ENCODE results near the gene AKAP9. TPM values are rescaled to one million over a fixed set of nuclear protein-coding genes. Genes with fewer than 3 reads are reported as not detected.
A peak's percentile ranks its signal among the peaks of the same experiment; 100 is the strongest.
"Not testable (repeated sequence)": the region's sequence is repeated elsewhere in the genome, so short reads cannot be mapped to it uniquely, and the experiment has no call there.

Gene AKAP9
- total RNA-seq, 1 experiment from 2014 or later = 71.3 TPM

- H4K20me1 ChIP-seq (ENCODE audit: insufficient read depth) = peaks cover 24% of the 10 kb centered on the region
- peaks cover 40% of the 10 kb centered on the region for H3K79me2 ChIP-seq (ENCODE audit: low read depth)
- intact Hi-C loops (cut with micrococcal nuclease; ENCODE audit: unreplicated experiment) = no loop called here
- no peaks in the 10 kb centered on the region for H3K9me3 ChIP-seq (ENCODE audit: insufficient read depth, low read depth)
- peak overlapping the region; percentile 86 for H3K4me2 ChIP-seq
- H3K9me2 ChIP-seq (ENCODE audit: insufficient read depth) = no peaks in the 10 kb centered on the region
- peak overlapping the region; percentile 73 for H3K27ac ChIP-seq
- H2AFZ ChIP-seq = peak overlapping the region; percentile 85
- no peaks in the 10 kb centered on the region for H3F3A ChIP-seq (ENCODE audit: insufficient read depth, low read depth)
- DNase-seq = no peak
- BruUV-seq (replicated peaks) = TSS peak; percentile 93
- H3K4me3 ChIP-seq = peak overlapping the region; percentile 65
- ChIA-PET POLR2A (ENCODE audit: unreplicated experiment) (no interaction called here), CTCF (interaction anchor here (0.7 kb wide), 1 partner anchor 38 kb away, joined by 7 read pairs; no protein-coding TSS in a partner anchor)
- H3K36me3 ChIP-seq (ENCODE audit: low read depth) = peaks cover 11% of the 10 kb centered on the region
- TF ChIP-seq CTCF (conservative IDR thresholded peaks at IDR 0.05) (no peak), EZH2 (IDR thresholded peaks at IDR 0.05; ENCODE audit: low read depth) (no peak)
- peaks cover 20% of the 10 kb centered on the region for H3K4me1 ChIP-seq (replicated peaks; ENCODE audit: insufficient read depth)
- no peaks in the 10 kb centered on the region for H3K27me3 ChIP-seq (ENCODE audit: insufficient read depth, low read depth)
Measured at GRCh38 chr7:92135052-92135889, 194.6 kb downstream of the AKAP9 start.

GRCh38 chr7:92137557-92137956, 196.9 kb downstream of the AKAP9 start:
- no TSS peak for BruUV-seq (replicated peaks)
- no peaks in the 10 kb centered on the region for H3F3A ChIP-seq (ENCODE audit: insufficient read depth, low read depth)
- peaks cover 6% of the 10 kb centered on the region; the same call in 1 of the 2 replicates for H4K20me1 ChIP-seq (ENCODE audit: insufficient read depth)
- H3K79me2 ChIP-seq (ENCODE audit: low read depth) = peaks cover 17% of the 10 kb centered on the region
- H3K4me1 ChIP-seq (replicated peaks; ENCODE audit: insufficient read depth) = peaks cover 14% of the 10 kb centered on the region
- intact Hi-C loops (cut with micrococcal nuclease; ENCODE audit: unreplicated experiment) = no loop called here
- H3K9me2 ChIP-seq (ENCODE audit: insufficient read depth) = no peaks in the 10 kb centered on the region
- ChIA-PET CTCF (interaction anchor here (0.6 kb wide), 1 partner anchor 80 kb away, joined by 6 read pairs; no protein-coding TSS in a partner anchor), POLR2A (ENCODE audit: unreplicated experiment) (no interaction called here)
- no peak overlapping the region for H3K4me2 ChIP-seq
- H3K27me3 ChIP-seq (ENCODE audit: insufficient read depth, low read depth) = no peaks in the 10 kb centered on the region
- H3K4me3 ChIP-seq = no peak overlapping the region
- no peak overlapping the region for H3K27ac ChIP-seq
- H3K9me3 ChIP-seq (ENCODE audit: insufficient read depth, low read depth) = no peaks in the 10 kb centered on the region
- no peak overlapping the region for H2AFZ ChIP-seq
- H3K36me3 ChIP-seq (ENCODE audit: low read depth) = no peaks in the 10 kb centered on the region
- DNase-seq = no peak
- TF ChIP-seq EZH2 (IDR thresholded peaks at IDR 0.05; ENCODE audit: low read depth) = no peak
- TF ChIP-seq CTCF (conservative IDR thresholded peaks at IDR 0.05) = no peak

GRCh38 chr7:92141161-92141560, 200.5 kb downstream of the AKAP9 start:
- Histone ChIP-seq H3K9me3 (ENCODE audit: insufficient read depth, low read depth) (no peaks in the 10 kb centered on the region), H3K4me1 (replicated peaks; ENCODE audit: insufficient read depth) (no peaks in the 10 kb centered on the region), H3K9me2 (ENCODE audit: insufficient read depth) (no peaks in the 10 kb centered on the region), H3K4me2 (no peak overlapping the region), H3F3A (ENCODE audit: insufficient read depth, low read depth) (no peaks in the 10 kb centered on the region), H4K20me1 (ENCODE audit: insufficient read depth) (no peaks in the 10 kb centered on the region), H3K79me2 (ENCODE audit: low read depth) (no peaks in the 10 kb centered on the region), H3K4me3 (no peak overlapping the region), H3K36me3 (ENCODE audit: low read depth) (no peaks in the 10 kb centered on the region), H2AFZ (0 out of 2 replicates have a peak overlapping the region, but pooled peaks have one; percentile 12), H3K27ac (no peak overlapping the region), H3K27me3 (ENCODE audit: insufficient read depth, low read depth) (no peaks in the 10 kb centered on the region)
- DNase-seq = no peak
- TF ChIP-seq CTCF (conservative IDR thresholded peaks at IDR 0.05) (no peak), EZH2 (IDR thresholded peaks at IDR 0.05; ENCODE audit: low read depth) (no peak)
- no TSS peak for BruUV-seq (replicated peaks)
- CTCF ChIA-PET = interaction anchor here (0.6 kb wide), 1 partner anchor 266 kb away, joined by 5 read pairs; no protein-coding TSS in a partner anchor
- POLR2A ChIA-PET (ENCODE audit: unreplicated experiment) = no interaction called here
- intact Hi-C loops (cut with micrococcal nuclease; ENCODE audit: unreplicated experiment) = no loop called here

- H3K9me3 ChIP-seq (ENCODE audit: insufficient read depth, low read depth); DNase-seq; BruUV-seq (replicated peaks); H3K4me3 ChIP-seq; H3K36me3 ChIP-seq (ENCODE audit: low read depth); intact Hi-C loops (cut with micrococcal nuclease; ENCODE audit: unreplicated experiment); H2AFZ ChIP-seq; H3K27me3 ChIP-seq (ENCODE audit: insufficient read depth, low read depth); H3K27ac ChIP-seq; H3K4me1 ChIP-seq (replicated peaks; ENCODE audit: insufficient read depth); H3K79me2 ChIP-seq (ENCODE audit: low read depth); H4K20me1 ChIP-seq (ENCODE audit: insufficient read depth); CTCF ChIA-PET; H3K9me2 ChIP-seq (ENCODE audit: insufficient read depth); H3F3A ChIP-seq (ENCODE audit: insufficient read depth, low read depth); H3K4me2 ChIP-seq; POLR2A ChIA-PET (ENCODE audit: unreplicated experiment): not testable (repeated sequence)
Measured at GRCh38 chr7:92142791-92143190, 202.1 kb downstream of the AKAP9 start.

- BruUV-seq (replicated peaks); H3K9me2 ChIP-seq (ENCODE audit: insufficient read depth); H3K4me1 ChIP-seq (replicated peaks; ENCODE audit: insufficient read depth); H3K27ac ChIP-seq; H3K4me3 ChIP-seq; H3F3A ChIP-seq (ENCODE audit: insufficient read depth, low read depth); POLR2A ChIA-PET (ENCODE audit: unreplicated experiment); H3K9me3 ChIP-seq (ENCODE audit: insufficient read depth, low read depth); H4K20me1 ChIP-seq (ENCODE audit: insufficient read depth); H2AFZ ChIP-seq; H3K27me3 ChIP-seq (ENCODE audit: insufficient read depth, low read depth); intact Hi-C loops (cut with micrococcal nuclease; ENCODE audit: unreplicated experiment); H3K4me2 ChIP-seq; H3K79me2 ChIP-seq (ENCODE audit: low read depth); DNase-seq; H3K36me3 ChIP-seq (ENCODE audit: low read depth): not testable (repeated sequence)
- CTCF ChIA-PET = interaction anchor here (0.7 kb wide), 1 partner anchor 243 kb away, joined by 3 read pairs; no protein-coding TSS in a partner anchor
Measured at GRCh38 chr7:92143192-92143880, 202.7 kb downstream of the AKAP9 start.

Measured in PC-9 (cell line).